Activated CD4-positive, CD25-positive, alpha-beta regulatory T cell (primary cell): ENCODE measurements around the gene WASF2.

Source experiments
- DNase-seq, 4 experiments: peaks; one replicate each; lab custom pipeline; 2025; lab: John Stamatoyannopoulos, UW

Gene WASF2

DNA sequence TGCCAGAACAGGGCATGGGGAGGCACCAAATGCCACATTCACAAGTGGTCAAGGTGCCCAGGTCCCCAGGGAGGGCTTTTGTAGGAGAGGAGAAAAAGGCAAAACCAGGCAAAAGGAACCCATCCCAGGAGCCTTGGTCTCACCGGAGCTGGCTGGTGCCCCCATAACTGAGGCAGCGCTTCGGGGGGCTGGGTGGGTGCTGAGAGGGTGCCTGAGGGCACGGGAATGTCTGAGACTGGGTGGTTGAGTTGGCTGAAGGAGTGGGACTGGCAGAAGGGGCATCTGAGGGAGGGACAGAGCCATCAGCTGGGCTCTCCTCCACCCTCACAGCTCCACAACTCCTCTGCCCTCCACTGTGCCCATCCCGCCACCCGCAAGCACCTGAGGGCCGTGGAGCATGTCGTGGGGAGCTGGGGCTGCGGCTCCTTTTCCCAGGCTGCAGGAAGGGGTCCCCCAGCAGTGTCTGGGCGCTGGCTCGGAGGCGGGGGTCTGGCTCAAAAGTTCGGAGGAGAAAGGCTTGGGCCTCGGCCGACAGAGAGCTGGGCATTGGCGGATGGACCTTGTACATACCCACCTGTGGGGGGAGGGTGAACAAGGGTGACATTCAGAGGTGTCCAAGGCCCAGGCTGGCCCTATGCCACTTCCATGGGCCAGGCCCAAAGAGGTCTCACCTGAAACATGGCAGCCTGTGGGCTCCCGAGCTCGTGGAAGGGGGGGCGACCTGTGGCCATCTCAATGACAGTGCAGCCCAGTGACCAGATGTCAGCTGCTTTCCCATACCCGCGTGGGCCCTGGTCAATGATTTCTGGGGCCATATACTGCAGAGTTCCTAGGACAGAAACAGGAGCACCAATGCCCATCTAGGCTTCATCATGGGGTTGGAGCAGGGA is 131.7 kb downstream of the WASF2 start:
- DNase-seq, result no peak

DNA sequence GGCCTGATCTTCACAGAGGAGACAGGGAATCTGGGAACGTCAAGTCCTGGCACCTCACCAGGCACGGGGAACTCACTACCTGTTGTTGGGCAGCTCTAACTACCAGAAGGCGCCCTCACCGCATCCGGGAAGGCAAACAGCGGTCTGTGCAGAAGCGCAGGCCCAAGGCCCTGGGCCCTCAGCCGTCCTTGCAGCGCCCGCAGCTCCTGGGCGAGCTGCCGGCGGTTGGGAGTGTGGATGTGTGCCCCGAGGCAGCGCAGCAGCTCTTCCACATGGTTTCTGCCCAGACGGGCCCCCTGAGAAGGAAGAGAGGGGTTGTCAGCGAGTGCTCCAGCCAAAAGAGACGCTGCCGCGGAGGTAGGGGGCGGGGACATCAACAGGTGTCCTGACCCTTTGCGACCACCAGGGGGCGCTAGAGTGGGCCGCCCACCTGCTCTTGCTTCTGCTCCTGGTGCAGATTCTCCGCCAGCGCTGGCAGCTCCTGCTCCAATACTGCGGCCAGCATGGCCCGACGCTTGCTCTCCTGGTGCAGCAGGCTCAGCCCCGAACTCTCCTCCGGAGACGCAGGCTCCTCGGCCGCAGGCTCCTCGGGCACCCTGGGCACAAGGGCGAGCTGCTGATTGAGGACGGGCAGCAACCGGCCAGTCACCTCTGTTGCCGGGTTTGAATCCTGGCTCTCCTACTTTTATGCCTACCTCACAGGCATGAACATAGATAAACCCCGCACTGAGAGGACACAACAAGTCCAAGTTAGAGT is 132.5 kb downstream of the WASF2 start:
- DNase-seq, result peak; percentile 46 to 66 (median 56)

DNA sequence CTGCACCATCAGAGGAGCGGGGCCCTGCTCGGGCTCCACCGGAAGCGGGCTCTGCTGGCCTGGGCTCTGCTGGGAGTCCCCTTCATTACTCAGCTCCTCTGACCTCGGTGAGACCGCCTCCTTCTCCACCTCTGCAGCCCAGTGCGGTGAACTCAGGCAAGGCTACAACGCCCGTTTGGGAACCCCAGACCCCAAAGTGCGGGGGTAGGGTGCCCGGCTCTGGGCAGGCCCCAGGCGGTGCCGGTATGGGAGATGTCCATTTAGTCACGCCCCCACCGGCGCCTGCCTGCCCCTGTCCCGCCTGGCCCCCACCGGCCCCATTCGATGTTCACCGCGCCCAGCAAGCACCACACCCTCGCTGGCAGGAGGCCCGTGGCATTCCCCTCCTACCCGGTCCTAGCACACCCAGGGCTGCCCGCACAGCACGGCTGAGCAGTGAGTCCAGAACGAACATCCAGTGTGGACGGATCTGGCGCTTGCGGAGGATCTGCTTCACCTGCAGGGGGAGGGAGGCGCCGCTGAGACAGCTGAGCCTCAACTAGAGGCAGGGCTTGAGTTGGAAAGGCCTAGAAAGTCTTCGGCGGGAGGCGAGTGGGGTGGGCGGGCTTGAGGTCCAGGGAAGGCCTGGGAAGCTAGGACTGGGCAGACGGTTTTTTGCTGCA is 133.2 kb downstream of the WASF2 start:
- DNase-seq, result peak in 3 of 4 experiments; percentile 25 to 28 (median 28)

DNA sequence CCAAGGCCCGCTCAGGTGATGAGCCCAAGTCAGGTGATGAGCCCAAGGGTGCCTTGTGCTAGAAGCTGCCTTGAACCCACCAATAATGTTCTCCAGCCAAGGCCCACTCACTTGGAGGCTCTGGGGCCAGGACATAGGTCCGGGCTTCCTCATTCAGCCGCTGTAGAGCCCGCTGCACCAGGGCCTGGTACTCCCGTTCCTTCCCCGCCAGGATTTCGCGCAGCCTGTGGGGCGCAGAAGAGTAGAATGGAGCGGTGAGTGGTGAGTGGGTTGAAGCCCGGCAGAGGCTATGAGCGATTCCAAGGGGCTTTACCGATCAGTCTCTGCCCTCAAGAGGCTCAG is 133.7 kb downstream of the WASF2 start:
- DNase-seq, result no peak

DNA sequence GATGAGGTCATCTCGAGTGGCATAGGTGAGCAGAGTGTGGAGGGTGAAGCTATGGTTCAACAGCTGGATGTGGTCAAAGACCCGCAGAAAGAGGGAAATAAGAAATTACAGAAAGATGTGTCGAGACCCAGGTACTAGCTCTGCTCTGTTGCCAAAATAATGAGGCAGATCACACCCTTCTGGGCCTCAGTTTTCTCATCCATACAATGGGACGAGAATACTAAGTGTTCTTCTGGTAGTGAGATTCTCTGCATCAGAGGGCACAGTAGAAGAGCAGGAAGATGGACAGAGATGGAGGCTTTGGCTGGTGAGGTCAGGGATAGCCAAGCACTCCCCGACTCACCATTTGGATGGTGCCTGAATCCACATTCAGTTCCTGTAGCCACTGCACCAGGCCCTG is 134.3 kb downstream of the WASF2 start:
- DNase-seq, result no peak
